Stimulated activated CD4-positive, alpha-beta T cell treated with anti-CD3 and anti-CD28 coated beads, Interleukin-2, amount 100 ng/mL, for 48 hours (primary cell): ENCODE results near the gene LMO7.

Experiments used
- DNase-seq, 2 donors: peaks; one replicate each; pipeline ENCODE4 v3.0.0-alpha.2; 2020

The LMO7 gene

GRCh38 chr13:75806117-75806516, 170.0 kb downstream of the LMO7 start:
- no peak for DNase-seq

GRCh38 chr13:75811361-75811760, 175.2 kb downstream of the LMO7 start:
- no peak for DNase-seq

GRCh38 chr13:75811841-75812240, 175.7 kb downstream of the LMO7 start:
- no peak for DNase-seq

GRCh38 chr13:75812751-75813181, 176.6 kb downstream of the LMO7 start:
- no peak for DNase-seq

- no peak for DNase-seq
Measured at GRCh38 chr13:75813323-75813722, 177.2 kb downstream of the LMO7 start.

GRCh38 chr13:75818179-75818967, 182.2 kb downstream of the LMO7 start:
- DNase-seq, result no peak

- DNase-seq, result no peak
Measured at GRCh38 chr13:75818968-75819225, 182.8 kb downstream of the LMO7 start.

- no peak for DNase-seq
Measured at GRCh38 chr13:75825161-75825560, 189.0 kb downstream of the LMO7 start.

- DNase-seq, result no peak
Measured at GRCh38 chr13:75825594-75825993, 189.5 kb downstream of the LMO7 start.

- no peak for DNase-seq
Measured at GRCh38 chr13:75826391-75826790, 190.3 kb downstream of the LMO7 start.

- DNase-seq, result no peak
Measured at GRCh38 chr13:75829830-75830229, 193.7 kb downstream of the LMO7 start.

- DNase-seq, result no peak
Measured at GRCh38 chr13:75830842-75831241, 194.7 kb downstream of the LMO7 start.

GRCh38 chr13:75831389-75831788, 195.3 kb downstream of the LMO7 start:
- DNase-seq, result no peak

- no peak for DNase-seq
Measured at GRCh38 chr13:75832812-75833211, 196.7 kb downstream of the LMO7 start.

GRCh38 chr13:75836441-75836840, 200.3 kb downstream of the LMO7 start:
- no peak for DNase-seq

- no peak for DNase-seq
Measured at GRCh38 chr13:75838366-75839005, 202.4 kb downstream of the LMO7 start.

- no peak for DNase-seq
Measured at GRCh38 chr13:75839406-75839805, 203.3 kb downstream of the LMO7 start.

- DNase-seq, result no peak
Measured at GRCh38 chr13:75841905-75842304, 205.8 kb downstream of the LMO7 start.

- no peak for DNase-seq
Measured at GRCh38 chr13:75843074-75843473, 206.9 kb downstream of the LMO7 start.

- DNase-seq, result no peak
Measured at GRCh38 chr13:75843991-75844390, 207.9 kb downstream of the LMO7 start.

GRCh38 chr13:75847588-75847987, 211.5 kb downstream of the LMO7 start:
- DNase-seq, result no peak

- no peak for DNase-seq
Measured at GRCh38 chr13:75850916-75851315, 214.8 kb downstream of the LMO7 start.

GRCh38 chr13:75855216-75855615, 219.1 kb downstream of the LMO7 start:
- no peak for DNase-seq

GRCh38 chr13:75855847-75856246, 219.7 kb downstream of the LMO7 start:
- DNase-seq, result no peak

- no peak for DNase-seq
Measured at GRCh38 chr13:75857291-75857690, 221.2 kb downstream of the LMO7 start.
